ENCODE results near the gene KCNG2.

DNA sequence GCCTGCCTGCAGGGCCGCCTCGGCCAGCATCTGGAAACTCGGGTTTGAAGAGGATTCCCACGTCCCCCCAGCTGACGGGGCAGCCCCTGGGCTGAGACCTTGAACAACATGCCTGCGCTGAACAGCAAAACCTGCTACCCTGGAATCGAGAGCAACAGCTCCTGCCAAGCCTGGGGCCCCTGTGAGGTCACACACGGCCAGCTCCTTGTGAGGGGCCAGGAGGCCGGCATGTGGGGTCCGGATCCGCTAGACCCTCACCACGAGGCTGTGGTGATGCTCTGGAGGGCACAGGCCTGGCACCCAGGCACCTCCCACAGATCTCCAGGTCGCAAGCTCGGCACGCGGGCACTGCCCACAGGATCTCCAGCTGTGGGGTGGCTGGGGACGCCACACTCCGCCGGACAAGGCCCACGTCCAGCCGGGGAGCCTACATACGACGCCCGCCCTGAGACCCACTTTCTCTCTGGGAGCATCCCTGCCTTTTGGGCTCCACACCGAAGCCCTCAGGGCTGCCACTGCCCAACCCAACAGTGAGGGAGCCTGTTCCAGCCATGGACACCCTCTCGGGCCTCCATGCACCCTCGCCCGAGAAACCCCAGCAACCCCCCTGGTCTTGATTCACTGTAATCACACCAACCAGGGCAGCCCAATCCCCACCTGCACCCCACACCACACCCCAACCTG is 119.6 kb downstream of the KCNG2 start:
- TF ChIP-seq, protein P1, sequence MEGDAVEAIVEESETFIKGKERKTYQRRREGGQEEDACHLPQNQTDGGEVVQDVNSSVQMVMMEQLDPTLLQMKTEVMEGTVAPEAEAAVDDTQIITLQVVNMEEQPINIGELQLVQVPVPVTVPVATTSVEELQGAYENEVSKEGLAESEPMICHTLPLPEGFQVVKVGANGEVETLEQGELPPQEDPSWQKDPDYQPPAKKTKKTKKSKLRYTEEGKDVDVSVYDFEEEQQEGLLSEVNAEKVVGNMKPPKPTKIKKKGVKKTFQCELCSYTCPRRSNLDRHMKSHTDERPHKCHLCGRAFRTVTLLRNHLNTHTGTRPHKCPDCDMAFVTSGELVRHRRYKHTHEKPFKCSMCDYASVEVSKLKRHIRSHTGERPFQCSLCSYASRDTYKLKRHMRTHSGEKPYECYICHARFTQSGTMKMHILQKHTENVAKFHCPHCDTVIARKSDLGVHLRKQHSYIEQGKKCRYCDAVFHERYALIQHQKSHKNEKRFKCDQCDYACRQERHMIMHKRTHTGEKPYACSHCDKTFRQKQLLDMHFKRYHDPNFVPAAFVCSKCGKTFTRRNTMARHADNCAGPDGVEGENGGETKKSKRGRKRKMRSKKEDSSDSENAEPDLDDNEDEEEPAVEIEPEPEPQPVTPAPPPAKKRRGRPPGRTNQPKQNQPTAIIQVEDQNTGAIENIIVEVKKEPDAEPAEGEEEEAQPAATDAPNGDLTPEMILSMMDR (IDR thresholded peaks at IDR 0.05) = no peak
- no peak for TF ChIP-seq POLR2A (IDR thresholded peaks at IDR 0.05)

All from body of pancreas (tissue), 4 donors.